ENCODE measurements around the gene ICAM1.

Gene ICAM1

DNA sequence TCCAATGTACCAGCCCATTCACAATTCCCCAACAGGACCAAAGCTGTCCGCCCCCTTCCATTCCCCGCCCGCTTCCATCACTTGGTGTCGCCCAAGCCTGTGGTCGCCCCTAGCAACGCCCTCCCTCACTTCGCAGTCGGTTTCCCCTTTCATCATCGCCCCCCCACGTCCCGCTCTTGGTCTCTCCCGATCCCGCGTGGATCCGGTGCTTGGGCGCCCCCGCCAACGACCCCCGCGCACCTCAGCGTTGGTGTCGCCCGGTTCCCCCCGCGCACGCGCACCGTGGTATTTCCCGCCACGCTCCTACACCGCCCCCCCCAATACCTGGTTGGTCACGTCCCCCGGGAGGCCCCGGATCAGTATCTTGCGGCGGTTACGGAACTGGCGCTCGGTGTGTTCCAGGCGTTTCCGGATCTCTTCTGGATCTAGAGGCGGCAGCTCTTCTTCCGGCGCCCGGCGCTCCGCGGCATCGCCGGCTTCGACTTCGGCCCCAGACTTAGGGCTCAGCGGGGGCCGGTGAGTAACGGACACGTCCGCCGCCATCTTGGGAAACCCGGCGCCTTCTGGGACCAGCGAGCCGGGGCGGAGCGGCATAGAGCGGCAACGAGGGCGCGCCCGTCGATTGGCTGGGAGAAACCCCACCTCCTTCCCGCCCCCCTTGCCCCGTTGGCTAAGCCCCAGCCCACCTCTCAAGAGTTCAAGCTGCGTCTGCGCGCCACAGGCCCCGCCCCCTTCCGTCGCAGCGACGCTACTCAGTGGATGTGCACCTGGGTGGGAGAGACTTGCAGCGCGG, 62.2 kb downstream of the ICAM1 start, which contains the start of gene RAVER1:
TSS of gene RAVER1 (minus strand) at position 565 of the 793 bp plus-strand sequence. CDS start at position 543, 22 bp downstream.
- Histone ChIP-seq H3K4me3 (ENCODE audit: low read length) (peak within 1 kb of the TSS; percentile 74), H3K79me2 (ENCODE audit: control insufficient read depth, insufficient read depth, low read length) (peaks cover 17% of the 10 kb centered on the region), H3K79me1 (ENCODE audit: low read length) (peaks cover 11% of the 10 kb centered on the region), H3K27ac (ENCODE audit: low read depth, low read length) (peak within 1 kb of the TSS; percentile 64), H3K23ac (ENCODE audit: low read length) (no peak within 1 kb of the TSS), H3K4ac (ENCODE audit: low read depth, low read length) (peak within 1 kb of the TSS; percentile 61), H3K9ac (ENCODE audit: low read length) (peak within 1 kb of the TSS; percentile 80), H4K5ac (ENCODE audit: low read length) (no peak within 1 kb of the TSS), H2BK5ac (ENCODE audit: low read length) (no peak within 1 kb of the TSS), H3K36me3 (ENCODE audit: control insufficient read depth, insufficient read depth, low read length) (no peaks in the 10 kb centered on the region), H3K18ac (ENCODE audit: low read length) (peak within 1 kb of the TSS; percentile 66), H3K4me1 (ENCODE audit: control insufficient read depth, low read depth, low read length) (peaks cover 3% of the 10 kb centered on the region), H3K4me2 (ENCODE audit: low read length) (peak within 1 kb of the TSS; percentile 73), H3K27me3 (ENCODE audit: insufficient read depth, low read length, poor library complexity) (no peaks in the 10 kb centered on the region), H2AK5ac (ENCODE audit: low read length) (no peak within 1 kb of the TSS), H2BK15ac (replicated peaks; ENCODE audit: low read depth) (no peak within 1 kb of the TSS), H3K56ac (ENCODE audit: low read length) (peak within 1 kb of the TSS; percentile 92), H4K8ac (ENCODE audit: low read depth, low read length) (no peak within 1 kb of the TSS), H2BK120ac (ENCODE audit: low read depth, low read length) (no peak within 1 kb of the TSS)
- peak; percentile 98 for DNase-seq
- no CpG with 5 or more reads among the region's 82 CpGs for WGBS (ENCODE audit: extremely low coverage, insufficient coverage, low lambda C conversion rate)

- H3K23ac ChIP-seq (ENCODE audit: low read length) = no peak overlapping the region
- no peaks in the 10 kb centered on the region for H3K36me3 ChIP-seq (ENCODE audit: control insufficient read depth, insufficient read depth, low read length)
- no peak overlapping the region for H3K27ac ChIP-seq (ENCODE audit: low read depth, low read length)
- no peak overlapping the region for H3K18ac ChIP-seq (ENCODE audit: low read length)
- peak overlapping the region; percentile 70 for H3K4me2 ChIP-seq (ENCODE audit: low read length)
- no peak overlapping the region for H2BK120ac ChIP-seq (ENCODE audit: low read depth, low read length)
- no peaks in the 10 kb centered on the region for H3K27me3 ChIP-seq (ENCODE audit: insufficient read depth, low read length, poor library complexity)
- H2BK15ac ChIP-seq (replicated peaks; ENCODE audit: low read depth) = no peak overlapping the region
- H3K4me3 ChIP-seq (ENCODE audit: low read length) = peak overlapping the region; percentile 67
- peak overlapping the region; percentile 70 for H3K9ac ChIP-seq (ENCODE audit: low read length)
- no peak overlapping the region for H2BK5ac ChIP-seq (ENCODE audit: low read length)
- peaks cover 3% of the 10 kb centered on the region for H3K4me1 ChIP-seq (ENCODE audit: control insufficient read depth, low read depth, low read length)
- H4K5ac ChIP-seq (ENCODE audit: low read length) = no peak overlapping the region
- H3K4ac ChIP-seq (ENCODE audit: low read depth, low read length) = no peak overlapping the region
- no CpG with 5 or more reads among the region's 44 CpGs for WGBS (ENCODE audit: extremely low coverage, insufficient coverage, low lambda C conversion rate)
- no peak overlapping the region for H4K8ac ChIP-seq (ENCODE audit: low read depth, low read length)
- H3K56ac ChIP-seq (ENCODE audit: low read length) = peak overlapping the region; percentile 84
- H3K79me2 ChIP-seq (ENCODE audit: control insufficient read depth, insufficient read depth, low read length) = peaks cover 17% of the 10 kb centered on the region
- no peak overlapping the region for H2AK5ac ChIP-seq (ENCODE audit: low read length)
- H3K79me1 ChIP-seq (ENCODE audit: low read length) = peaks cover 11% of the 10 kb centered on the region
- peak; percentile 24 for DNase-seq
Measured at GRCh38 chr19:10333758-10334587, 63.1 kb downstream of the ICAM1 start.

- Histone ChIP-seq H3K4me2 (ENCODE audit: low read length) (peak overlapping the region; percentile 70), H2BK5ac (ENCODE audit: low read length) (no peak overlapping the region), H3K9ac (ENCODE audit: low read length) (peak overlapping the region; percentile 70), H3K18ac (ENCODE audit: low read length) (no peak overlapping the region), H2BK15ac (replicated peaks; ENCODE audit: low read depth) (no peak overlapping the region), H3K79me2 (ENCODE audit: control insufficient read depth, insufficient read depth, low read length) (peaks cover 17% of the 10 kb centered on the region), H3K4me1 (ENCODE audit: control insufficient read depth, low read depth, low read length) (peaks cover 3% of the 10 kb centered on the region), H3K56ac (ENCODE audit: low read length) (peak overlapping the region; percentile 84), H3K4me3 (ENCODE audit: low read length) (peak overlapping the region; percentile 25), H3K27me3 (ENCODE audit: insufficient read depth, low read length, poor library complexity) (no peaks in the 10 kb centered on the region), H3K36me3 (ENCODE audit: control insufficient read depth, insufficient read depth, low read length) (no peaks in the 10 kb centered on the region), H3K27ac (ENCODE audit: low read depth, low read length) (no peak overlapping the region), H4K5ac (ENCODE audit: low read length) (no peak overlapping the region), H3K23ac (ENCODE audit: low read length) (no peak overlapping the region), H3K4ac (ENCODE audit: low read depth, low read length) (no peak overlapping the region), H2BK120ac (ENCODE audit: low read depth, low read length) (no peak overlapping the region), H2AK5ac (ENCODE audit: low read length) (no peak overlapping the region), H3K79me1 (ENCODE audit: low read length) (peaks cover 11% of the 10 kb centered on the region), H4K8ac (ENCODE audit: low read depth, low read length) (no peak overlapping the region)
- WGBS (ENCODE audit: extremely low coverage, insufficient coverage, low lambda C conversion rate) = no CpG with 5 or more reads among the region's 59 CpGs
- peak; percentile 92 for DNase-seq
Measured at GRCh38 chr19:10334588-10335351, 63.9 kb downstream of the ICAM1 start.

DNA sequence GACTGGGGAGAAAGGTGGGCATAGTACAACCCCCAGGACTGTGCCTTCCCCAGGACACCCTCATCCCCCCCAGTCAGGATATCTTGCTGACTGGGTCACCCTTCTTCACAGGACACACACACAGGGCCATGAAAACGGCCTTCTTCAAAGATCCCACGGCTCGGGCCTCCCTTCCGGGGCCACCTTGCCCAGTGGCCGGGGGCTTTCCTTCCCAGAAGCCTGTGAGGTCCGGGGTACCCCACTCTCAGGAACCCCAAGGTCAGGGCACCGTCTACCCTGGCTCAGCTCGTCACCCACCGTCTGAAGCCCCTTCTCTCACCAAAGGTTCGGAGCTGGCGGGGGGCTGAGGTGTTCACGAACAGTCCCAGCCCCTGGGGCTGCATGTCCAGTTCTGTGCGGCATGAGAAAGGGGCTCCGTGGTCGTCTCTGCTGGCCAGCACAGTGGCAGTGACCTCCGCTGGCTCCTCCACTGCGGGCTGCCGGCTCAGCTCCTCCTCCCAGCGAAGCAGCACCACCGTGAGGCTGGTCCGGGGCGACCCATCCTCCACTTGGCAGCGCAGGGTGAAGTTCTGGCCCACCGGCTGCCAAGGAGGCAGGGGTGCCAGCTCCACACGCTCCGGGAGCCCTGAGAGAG, 64.5 kb downstream of the ICAM1 start:
- no peaks in the 10 kb centered on the region for H3K27me3 ChIP-seq (ENCODE audit: insufficient read depth, low read length, poor library complexity)
- no peaks in the 10 kb centered on the region for H3K36me3 ChIP-seq (ENCODE audit: control insufficient read depth, insufficient read depth, low read length)
- no CpG with 5 or more reads among the region's 26 CpGs for WGBS (ENCODE audit: extremely low coverage, insufficient coverage, low lambda C conversion rate)

More for the DNA sequence above, 64.5 kb downstream of the ICAM1 start:
- Histone ChIP-seq H2BK15ac (replicated peaks; ENCODE audit: low read depth) (no peak overlapping the region), H3K23ac (ENCODE audit: low read length) (no peak overlapping the region), H2BK5ac (ENCODE audit: low read length) (no peak overlapping the region), H3K18ac (ENCODE audit: low read length) (no peak overlapping the region), H2BK120ac (ENCODE audit: low read depth, low read length) (no peak overlapping the region), H3K56ac (ENCODE audit: low read length) (peak overlapping the region; percentile 71), H3K27ac (ENCODE audit: low read depth, low read length) (no peak overlapping the region), H3K4me1 (ENCODE audit: control insufficient read depth, low read depth, low read length) (peaks cover 3% of the 10 kb centered on the region), H4K5ac (ENCODE audit: low read length) (no peak overlapping the region), H3K9ac (ENCODE audit: low read length) (peak overlapping the region; percentile 60), H3K4ac (ENCODE audit: low read depth, low read length) (no peak overlapping the region), H3K4me3 (ENCODE audit: low read length) (no peak overlapping the region), H3K4me2 (ENCODE audit: low read length) (no peak overlapping the region), H4K8ac (ENCODE audit: low read depth, low read length) (no peak overlapping the region), H3K79me2 (ENCODE audit: control insufficient read depth, insufficient read depth, low read length) (peaks cover 17% of the 10 kb centered on the region), H3K79me1 (ENCODE audit: low read length) (peaks cover 9% of the 10 kb centered on the region), H2AK5ac (ENCODE audit: low read length) (no peak overlapping the region)
- no peak for DNase-seq

Measured in mesendoderm (in vitro differentiated cells).